HCT116 (cell line): Measurements from ENCODE around the gene ZFP28. TPM values are rescaled to one million over a fixed set of nuclear protein-coding genes. Genes with fewer than 3 reads are reported as not detected.

Experiments
- ATAC-seq: fragments of 200-7000 bp; cut with Tn5 transposase; 2 replicates; pipeline ENCODE4 v1.9.1; 2020; ENCODE audit warnings: mild to moderate bottlenecking, moderate library complexity
- BruUV-seq: library from RNA; stranded (reverse); fragments of 400-500 nt; replicated peaks from 2 replicates; lab custom pipeline; 2021; lab: Mats Ljungman, UMichigan
- CTCF ChIA-PET: fragments of 300-600 bp; sonication (Branson Sonifier 250); formaldehyde crosslinking; loops from one replicate; lab custom pipeline; 2021; ENCODE audit warnings: antibody characterized with exemption; lab: Charles Lee
- POLR2A ChIA-PET: fragments of 300-600, 350-600 bp; sonication (Branson Sonifier 250); formaldehyde crosslinking; loops from one replicate; lab custom pipeline; 2021; ENCODE audit warnings: antibody characterized with exemption; lab: Charles Lee
- RAD21 ChIA-PET, 2 experiments: fragments of 300-600 bp; sonication (Branson Sonifier 250); formaldehyde crosslinking; loops; one replicate each; lab custom pipeline; 2023; ENCODE audit warnings: low total read pairs in 2 of 2; ENCODE audit not compliant: uncharacterized antibody in 2 of 2, unreplicated experiment in 2 of 2, low non-redundant PET in 1 of 2; lab: Charles Lee
- DNase-seq: peaks from one replicate; pipeline ENCODE4 v3.0.0-alpha.2; 2010; ENCODE audit warnings: low read depth, low spot score
- H2AFZ ChIP-seq: fragments of 200-600 bp; shearing (Covaris generic), sonication (generic); 2 replicates; pipeline ENCODE4 v1.6.1; 2017; ENCODE audit warnings: low read depth, mixed run types, mixed read lengths, antibody characterized with exemption, low read length; ENCODE audit not compliant: poor library complexity, severe bottlenecking
- H3K27ac ChIP-seq: 2 replicates; pipeline ENCODE4 v1.5.1; 2012; ENCODE audit warnings: low read depth, low read length
- H3K27me3 ChIP-seq: fragments of 200-600 bp; sonication (generic); 2 replicates; pipeline ENCODE4 v1.6.1; 2016; ENCODE audit warnings: mixed run types, low read length, mixed read lengths; ENCODE audit not compliant: insufficient read depth
- H3K36me3 ChIP-seq, 2 experiments: fragments of 200-500 bp in 1 of 2; fragments of 200-600 bp in 1 of 2; sonication (Bioruptor generic) in 1 of 2; sonication (generic) in 1 of 2; 2 replicates each; pipeline versions ENCODE4 v1.5.1 to v1.6.1; 2014 to 2016; ENCODE audit warnings: low read length in 2 of 2, inconsistent platforms in 1 of 2, mixed read lengths in 1 of 2, mixed run types in 1 of 2; ENCODE audit not compliant: insufficient read depth in 2 of 2, control insufficient read depth in 1 of 2
- H3K4me1 ChIP-seq, 2 experiments: fragments of 200-600 bp in 1 of 2; sonication (generic) in 1 of 2; 2 replicates each; pipeline versions ENCODE4 v1.5.1 to v1.6.1; 2012 to 2017; ENCODE audit warnings: low read length in 2 of 2, inconsistent platforms in 1 of 2, mild to moderate bottlenecking in 1 of 2, mixed read lengths in 1 of 2, mixed run types in 1 of 2, moderate library complexity in 1 of 2; ENCODE audit not compliant: insufficient read depth in 2 of 2, control insufficient read depth in 1 of 2
- H3K4me2 ChIP-seq: fragments of 200-600 bp; sonication (generic); 2 replicates; pipeline ENCODE4 v1.6.1; 2017; ENCODE audit warnings: mixed run types, low read length, mixed read lengths
- H3K4me3 ChIP-seq, 2 experiments: fragments of 200-600 bp in 1 of 2; sonication (generic) in 1 of 2; replicated peaks in 1 of 2; 2 replicates each; pipeline ENCODE4 v1.5.1; 2011 to 2016; ENCODE audit warnings: low read length in 2 of 2, control low read depth in 1 of 2, low read depth in 1 of 2, mild to moderate bottlenecking in 1 of 2, mixed read lengths in 1 of 2, mixed run types in 1 of 2
- H3K79me2 ChIP-seq: fragments of 200-600 bp; sonication (generic); 2 replicates; pipeline ENCODE4 v1.6.1; 2017; ENCODE audit warnings: mild to moderate bottlenecking, mixed run types, low read length, moderate library complexity, mixed read lengths; ENCODE audit not compliant: insufficient read depth
- H3K9ac ChIP-seq: fragments of 200-600 bp; sonication (generic); 2 replicates; pipeline ENCODE4 v1.6.1; 2016; ENCODE audit warnings: low read length, mixed read lengths
- H3K9me2 ChIP-seq: fragments of 200-600 bp; sonication (generic), shearing (Covaris generic); 2 replicates; pipeline ENCODE4 v1.6.1; 2017; ENCODE audit warnings: mixed run types, mild to moderate bottlenecking, moderate library complexity; ENCODE audit not compliant: insufficient read depth
- H3K9me3 ChIP-seq, 2 experiments: fragments of 200-500 bp in 1 of 2; fragments of 200-600 bp in 1 of 2; sonication (Bioruptor generic) in 1 of 2; sonication (generic) in 1 of 2; 2 replicates each; pipeline ENCODE4 v1.6.1; 2014 to 2017; ENCODE audit warnings: low read length in 2 of 2, mixed read lengths in 2 of 2, inconsistent platforms in 1 of 2, low read depth in 1 of 2, mild to moderate bottlenecking in 1 of 2, mixed run types in 1 of 2, moderate library complexity in 1 of 2; ENCODE audit not compliant: control insufficient read depth in 1 of 2, insufficient read depth in 1 of 2
- H4K20me1 ChIP-seq: fragments of 200-600 bp; sonication (generic), shearing (Covaris generic); 2 replicates; pipeline ENCODE4 v1.6.1; 2017; ENCODE audit warnings: mixed run types, mild to moderate bottlenecking, moderate library complexity; ENCODE audit not compliant: insufficient read depth
- ATF3 ChIP-seq: IDR thresholded peaks from 2 replicates; pipeline ENCODE4 v1.6.1; 2012
- CBX3 ChIP-seq: IDR thresholded peaks from 2 replicates; pipeline ENCODE4 v1.6.1; 2012; ENCODE audit warnings: low read depth
- ELF1 ChIP-seq: IDR thresholded peaks from 2 replicates; pipeline ENCODE4 v1.6.1; 2012; ENCODE audit warnings: low read depth, borderline replicate concordance
- EZH2 ChIP-seq: fragments of 200-600 bp; sonication (generic); IDR thresholded peaks from 2 replicates; pipeline ENCODE4 v1.6.1; 2017; ENCODE audit warnings: antibody characterized with exemption, mixed run types
- EZH2phosphoT487 ChIP-seq: fragments of 200-600 bp; IDR thresholded peaks from 2 replicates; pipeline ENCODE4 v1.6.1; 2018; ENCODE audit warnings: antibody characterized with exemption, borderline replicate concordance
- MAX ChIP-seq: IDR thresholded peaks from 2 replicates; pipeline ENCODE4 v1.6.1; 2012
- POLR2A ChIP-seq: IDR thresholded peaks from 2 replicates; pipeline ENCODE4 v1.7.0; 2011; ENCODE audit warnings: borderline replicate concordance; ENCODE audit not compliant: insufficient read depth, insufficient read length; ENCODE audit errors: extremely low read depth
- POLR2AphosphoS5 ChIP-seq: IDR thresholded peaks from 2 replicates; pipeline ENCODE4 v1.6.1; 2011; ENCODE audit warnings: mild to moderate bottlenecking, low read depth, low read length, moderate library complexity
- REST ChIP-seq: IDR thresholded peaks from 2 replicates; pipeline ENCODE4 v1.6.1; 2012; ENCODE audit warnings: low read depth
- SP1 ChIP-seq: IDR thresholded peaks from 2 replicates; pipeline ENCODE4 v1.6.1; 2012; ENCODE audit warnings: low read depth
- SRF ChIP-seq: IDR thresholded peaks from 2 replicates; pipeline ENCODE4 v1.6.1; 2012; ENCODE audit warnings: low read depth
- TCF7L2 ChIP-seq: IDR thresholded peaks from 2 replicates; pipeline ENCODE4 v1.7.0; 2011; ENCODE audit warnings: borderline replicate concordance, inconsistent platforms; ENCODE audit not compliant: insufficient read depth, insufficient read length; ENCODE audit errors: extremely low read depth
- YY1 ChIP-seq: IDR thresholded peaks from 2 replicates; pipeline ENCODE4 v1.6.1; 2011; ENCODE audit warnings: low read length, low read depth, moderate library complexity, mild to moderate bottlenecking; ENCODE audit not compliant: insufficient replicate concordance; ENCODE audit errors: extremely low read depth
- ZNF274 ChIP-seq: fragments of 200-500 bp; sonication (Bioruptor generic); IDR thresholded peaks from 2 replicates; pipeline ENCODE4 v1.6.1; 2014; ENCODE audit warnings: mild to moderate bottlenecking, low read depth, low read length, inconsistent platforms
- intact Hi-C: fragments of 100-400 bp; cut with micrococcal nuclease; formaldehyde crosslinking; loops from 2 replicates; pipeline ENCODE4 v1.10.0; 2022
- total RNA-seq: library from RNA; stranded (reverse); gene quantifications from one replicate; pipeline ENCODE4 v1.2.1, GENCODE V29; 2021; ENCODE audit not compliant: unreplicated experiment

ZFP28 gene
- total RNA-seq, 1 experiment from 2014 or later = not detected

- no peaks in the 10 kb centered on the region for H4K20me1 ChIP-seq
- ChIA-PET RAD21 (no interaction called here), POLR2A (no interaction called here)
These were observed 39.2 kb downstream of the ZFP28 start for GRCh38 chr19:56577719-56578602.

GRCh38 chr19:56594446-56594782 lies 55.7 kb downstream of the ZFP28 start:
- DNase-seq = no peak
- ChIA-PET CTCF (no interaction called here), RAD21 (no interaction called here), POLR2A (no interaction called here)
- Histone ChIP-seq H4K20me1 (no peaks in the 10 kb centered on the region), H3K27me3 (no peaks in the 10 kb centered on the region), H3K4me2 (no peak overlapping the region), H3K36me3 (no peaks in the 10 kb centered on the region), H2AFZ (no peak overlapping the region), H3K79me2 (no peaks in the 10 kb centered on the region), H3K9ac (no peak overlapping the region), H3K9me2 (no peaks in the 10 kb centered on the region), H3K4me1 (no peaks in the 10 kb centered on the region), H3K4me3 (no peak overlapping the region), H3K27ac (no peak overlapping the region), H3K9me3 (peaks cover 12 to 20% of the 10 kb centered on the region in 2 experiments; a peak in 2 of 4 replicates)
- no TSS peak for BruUV-seq
- ATAC-seq = no peak
- intact Hi-C loops = no loop called here
- TF ChIP-seq YY1 = no peak
- TF ChIP-seq ZNF274 = no peak
- no peak for TF ChIP-seq POLR2AphosphoS5
- TF ChIP-seq ELF1 = no peak
- TF ChIP-seq MAX = no peak
- no peak for TF ChIP-seq SP1
- no peak for TF ChIP-seq POLR2A
- no peak for TF ChIP-seq TCF7L2
- no peak for TF ChIP-seq EZH2
- no peak for TF ChIP-seq SRF
- no peak for TF ChIP-seq CBX3
- no peak for TF ChIP-seq REST

More at GRCh38 chr19:56577719-56578602, 39.2 kb downstream of the ZFP28 start:
- no peak overlapping the region for H2AFZ ChIP-seq
- no peak overlapping the region for H3K9ac ChIP-seq
- no peaks in the 10 kb centered on the region for H3K9me2 ChIP-seq
- TF ChIP-seq ZNF274 (peak; percentile 73), EZH2phosphoT487 (no peak), ATF3 (no peak)
- TF ChIP-seq, all 23 proteins: peak for 1
- BruUV-seq = no TSS peak
- no peak for ATAC-seq
- CTCF ChIA-PET = no interaction called here
- Histone ChIP-seq H3K9me3 (peaks cover 31 to 33% of the 10 kb centered on the region in 2 experiments; a peak in 3 of 4 replicates), H3K4me1 (no peaks in the 10 kb centered on the region), H3K36me3 (no peaks in the 10 kb centered on the region), H3K27ac (no peak overlapping the region), H3K4me2 (no peak overlapping the region), H3K27me3 (no peaks in the 10 kb centered on the region), H3K79me2 (no peaks in the 10 kb centered on the region), H3K4me3 (no peak overlapping the region)
- DNase-seq = no peak
- intact Hi-C loops = no loop called here
